Measurements from ENCODE around the gene DIAPH2.
A peak's percentile ranks its signal among the peaks of the same experiment; 100 is the strongest.
"Not testable (repeated sequence)": the region's sequence is repeated elsewhere in the genome, so short reads cannot be mapped to it uniquely, and the experiment has no call there.

DIAPH2 gene

GRCh38 chrX:97401154-97401553 is 716.5 kb downstream of the DIAPH2 start:
- FAIRE-seq = no peak

GRCh38 chrX:97401586-97402136 is 717.0 kb downstream of the DIAPH2 start:
- FAIRE-seq = no peak

DNA sequence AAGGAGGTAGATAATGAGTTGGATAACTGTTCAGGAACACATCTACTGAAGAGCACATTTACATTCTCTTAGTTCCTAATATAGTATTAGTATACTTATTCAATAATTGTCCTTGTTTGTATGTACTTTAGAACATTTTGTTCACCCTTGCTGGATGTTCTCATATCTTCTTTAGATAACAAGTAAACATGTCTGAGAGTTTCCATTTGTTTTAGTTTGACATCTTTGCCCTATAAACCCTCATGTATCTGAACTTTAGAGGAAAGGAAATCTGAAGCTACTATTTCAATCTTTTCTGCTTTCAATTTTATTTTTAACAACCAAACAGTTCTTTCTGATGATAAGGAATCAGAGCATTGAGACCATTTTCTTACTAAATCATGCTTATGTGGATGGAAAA is 717.7 kb downstream of the DIAPH2 start:
- FAIRE-seq = no peak

- no peak for FAIRE-seq
These were observed 718.3 kb downstream of the DIAPH2 start for GRCh38 chrX:97402903-97403302.

DNA sequence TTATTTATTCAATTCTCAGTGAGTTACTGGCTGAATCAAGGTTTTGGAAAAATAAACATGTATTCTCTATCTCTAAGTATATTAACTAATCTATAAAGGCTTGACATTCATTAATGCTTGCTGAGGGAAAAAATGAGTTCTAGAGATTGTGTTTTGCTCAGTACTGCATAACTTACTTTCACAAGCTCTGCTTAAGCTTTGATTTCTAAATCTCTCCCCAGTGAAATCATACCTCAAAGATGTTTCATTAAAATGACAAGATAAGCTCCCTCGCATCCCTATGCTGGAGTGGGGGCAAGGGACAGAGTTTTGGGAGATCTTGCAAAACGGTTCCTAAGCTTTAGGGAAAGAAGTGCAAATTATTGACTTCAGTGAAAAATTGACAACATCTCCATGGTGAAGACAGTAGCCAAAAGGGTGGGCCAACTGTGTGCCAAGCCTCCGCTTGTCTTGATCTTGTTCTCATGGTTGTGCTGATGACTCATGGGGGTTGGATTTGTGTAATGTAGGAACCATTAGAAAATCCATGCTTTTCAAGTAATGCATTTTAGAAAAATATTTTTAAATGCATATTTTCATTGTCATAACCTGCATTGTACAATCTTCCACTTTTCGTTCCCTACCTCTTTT is 720.5 kb downstream of the DIAPH2 start:
- FAIRE-seq = no peak

DNA sequence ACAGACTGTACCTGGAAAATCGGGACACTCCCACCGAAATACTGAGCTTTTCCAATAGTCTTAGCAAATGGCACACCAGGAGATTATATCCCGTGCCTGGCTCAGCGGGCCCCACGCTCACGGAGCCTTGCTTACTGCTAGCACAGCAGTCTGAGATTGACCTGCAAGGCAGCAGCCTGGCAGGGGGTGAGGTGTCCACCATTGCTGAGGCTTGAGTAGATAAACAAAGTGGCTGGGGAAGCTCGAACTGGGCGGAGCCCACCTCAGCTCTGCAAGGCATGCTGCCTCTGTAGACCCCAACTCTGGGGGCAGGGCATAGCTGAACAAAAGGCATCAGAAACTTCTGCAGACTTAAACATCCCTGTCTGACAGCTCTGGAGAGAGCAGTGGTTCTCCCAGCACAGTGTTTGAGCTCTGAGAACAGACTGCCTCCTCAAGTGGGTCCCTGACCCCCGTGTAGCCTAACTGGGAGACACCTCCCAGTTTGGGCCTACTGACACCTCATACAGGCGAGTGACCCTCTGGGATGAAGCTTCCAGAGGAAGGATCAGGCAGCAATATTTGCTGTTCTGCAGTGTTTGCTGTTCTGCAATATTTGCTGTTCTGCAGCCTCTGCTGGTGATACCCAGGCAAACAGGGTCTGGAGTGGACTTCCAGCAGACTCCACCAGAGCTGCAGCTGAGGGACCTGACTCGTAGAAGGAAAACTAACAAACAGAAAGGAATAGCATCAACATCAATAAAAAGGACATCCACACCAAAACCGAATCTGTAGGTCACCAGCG is 725.2 kb downstream of the DIAPH2 start:
- FAIRE-seq = not testable (repeated sequence)

DNA sequence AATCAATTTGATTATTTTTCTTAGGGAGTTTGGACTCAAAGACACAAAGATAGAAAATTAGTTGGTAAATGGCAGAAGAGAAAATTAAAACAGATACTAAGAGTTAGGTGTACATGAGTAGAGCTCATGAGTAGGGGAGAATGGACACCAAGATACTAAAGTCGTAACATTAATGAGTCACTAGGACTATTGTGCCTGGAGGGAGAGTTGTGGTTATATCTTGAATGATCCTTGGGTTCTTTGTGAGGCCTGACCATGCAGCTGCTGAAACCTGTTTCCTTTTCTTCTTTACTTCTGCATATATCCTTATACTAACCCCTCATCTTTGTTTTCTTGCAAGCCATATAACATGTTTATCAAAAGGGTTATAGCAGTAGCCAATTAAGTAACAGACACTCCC is 731.8 kb downstream of the DIAPH2 start:
- no peak for FAIRE-seq

DNA sequence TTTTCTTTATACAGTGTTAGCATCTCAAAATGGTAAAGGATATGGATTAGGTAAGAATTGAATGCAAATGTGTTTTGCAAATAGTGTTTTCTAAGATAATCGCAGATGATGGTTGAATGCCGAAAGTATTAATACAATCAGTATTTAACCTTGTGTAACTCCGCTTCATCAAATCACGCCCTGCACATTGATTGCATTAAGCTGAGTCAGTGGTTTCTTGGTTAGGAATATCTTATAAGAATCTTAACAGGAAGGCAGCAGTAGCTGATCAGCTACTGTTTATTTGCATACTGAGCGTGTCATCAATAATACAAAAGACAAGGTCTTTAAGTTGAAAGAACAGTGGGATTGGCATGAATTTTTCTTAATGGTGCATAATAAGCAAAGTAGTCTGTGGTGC is 744.5 kb downstream of the DIAPH2 start:
- no peak for FAIRE-seq

GRCh38 chrX:97431281-97431680 is 746.6 kb downstream of the DIAPH2 start:
- FAIRE-seq = no peak

DNA sequence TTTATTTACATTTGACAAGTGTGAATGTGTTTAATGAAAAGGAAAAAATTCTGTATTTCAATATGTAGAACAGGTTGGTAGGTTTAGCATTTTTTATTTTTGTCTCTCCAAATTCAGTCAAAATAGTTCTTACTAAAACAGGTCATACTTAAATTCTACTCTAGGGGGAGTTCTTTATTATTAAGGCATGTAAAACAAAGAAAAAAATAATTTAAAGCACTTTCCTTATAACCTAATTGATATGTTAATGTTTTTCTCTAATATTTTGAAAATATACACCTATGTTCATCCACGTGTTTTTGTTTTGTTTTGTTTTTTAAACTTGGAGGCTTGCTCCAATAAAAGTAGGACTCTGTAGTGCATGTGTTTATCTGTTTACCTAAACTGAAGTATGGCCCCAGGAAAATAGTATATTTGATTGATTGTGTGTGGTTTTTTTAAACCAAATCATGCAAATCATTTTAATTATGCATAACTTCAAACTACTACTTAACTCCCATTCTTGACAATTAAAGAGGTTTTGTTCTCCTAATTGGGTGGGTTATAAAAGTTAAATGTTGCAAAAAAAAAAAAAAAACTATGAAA is 761.7 kb downstream of the DIAPH2 start:
- FAIRE-seq = peak; percentile 79

GRCh38 chrX:97447306-97447705 is 762.7 kb downstream of the DIAPH2 start:
- FAIRE-seq = no peak

DNA sequence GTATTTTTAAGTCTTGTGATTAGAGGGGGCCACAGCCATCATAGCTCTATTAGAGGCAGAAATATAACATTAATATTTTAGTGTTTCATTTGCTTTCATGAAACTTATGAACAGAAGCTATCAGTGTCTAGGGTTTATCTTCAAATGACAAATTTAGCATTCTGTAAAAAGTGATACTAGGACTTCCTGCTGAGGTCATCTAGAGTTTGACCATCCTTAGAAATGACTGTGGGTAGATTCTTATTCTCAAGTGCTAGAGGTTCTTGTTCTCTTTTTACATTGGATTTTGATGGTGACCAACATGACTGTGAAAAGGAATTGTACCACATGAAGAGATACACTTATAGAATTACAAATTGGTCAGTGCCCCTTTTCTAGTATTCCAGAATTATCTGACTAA is 767.6 kb downstream of the DIAPH2 start:
- no peak for FAIRE-seq

- FAIRE-seq = no peak
These were observed 777.1 kb downstream of the DIAPH2 start for GRCh38 chrX:97461763-97462162.

- no peak for FAIRE-seq
These were observed 786.4 kb downstream of the DIAPH2 start for GRCh38 chrX:97471071-97471470.

GRCh38 chrX:97474933-97475332 is 790.3 kb downstream of the DIAPH2 start:
- FAIRE-seq = no peak

GRCh38 chrX:97479106-97479890 is 794.7 kb downstream of the DIAPH2 start:
- no peak for FAIRE-seq

DNA sequence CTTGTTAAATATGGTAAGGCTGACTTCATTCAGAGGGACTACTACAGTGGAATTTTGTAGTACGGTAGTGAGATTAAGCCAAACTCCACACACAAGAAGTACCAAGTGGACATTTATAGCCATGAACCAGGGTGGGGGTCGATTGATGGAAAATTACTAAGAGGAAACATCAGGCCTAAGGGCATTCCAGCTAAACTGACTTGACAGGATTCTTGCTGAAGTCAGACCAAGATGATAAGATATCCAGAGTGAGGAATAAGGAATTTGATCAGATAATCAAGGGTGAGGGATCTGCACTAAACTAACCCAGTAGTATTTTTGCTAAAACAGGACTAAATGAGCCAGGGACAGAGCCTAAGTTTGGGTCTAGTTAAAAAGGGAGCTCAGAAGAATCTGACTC is 796.6 kb downstream of the DIAPH2 start:
- no peak for FAIRE-seq

DNA sequence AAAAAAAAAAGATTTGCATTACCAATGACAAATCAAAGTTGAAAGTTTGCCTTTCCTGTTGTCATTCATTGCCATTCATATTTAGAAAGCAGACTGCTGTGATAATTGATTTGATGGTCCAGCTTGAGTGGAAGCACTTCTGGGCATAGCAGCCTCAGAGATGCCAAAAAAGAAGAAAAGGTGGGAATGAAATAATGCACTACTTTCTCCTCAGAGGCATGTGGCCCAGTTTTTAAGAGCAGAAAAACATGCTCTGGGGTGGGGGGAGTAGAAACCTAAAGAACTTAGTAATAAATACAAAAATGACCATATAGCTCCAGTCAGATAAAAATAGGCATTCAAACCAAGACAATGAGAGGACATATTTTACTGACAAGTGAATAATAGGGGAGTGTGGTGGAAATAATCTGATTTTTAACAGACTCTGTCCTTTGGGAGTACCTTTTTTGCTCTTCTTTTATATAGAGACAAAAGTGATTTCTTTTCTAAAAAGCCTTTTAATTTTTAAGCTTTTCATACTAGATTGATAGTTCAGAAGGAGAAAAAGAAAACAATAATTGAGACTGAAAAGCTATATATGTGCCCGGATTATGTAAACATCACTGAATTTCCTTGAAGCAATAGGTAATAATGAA is 798.1 kb downstream of the DIAPH2 start:
- FAIRE-seq = no peak

DNA sequence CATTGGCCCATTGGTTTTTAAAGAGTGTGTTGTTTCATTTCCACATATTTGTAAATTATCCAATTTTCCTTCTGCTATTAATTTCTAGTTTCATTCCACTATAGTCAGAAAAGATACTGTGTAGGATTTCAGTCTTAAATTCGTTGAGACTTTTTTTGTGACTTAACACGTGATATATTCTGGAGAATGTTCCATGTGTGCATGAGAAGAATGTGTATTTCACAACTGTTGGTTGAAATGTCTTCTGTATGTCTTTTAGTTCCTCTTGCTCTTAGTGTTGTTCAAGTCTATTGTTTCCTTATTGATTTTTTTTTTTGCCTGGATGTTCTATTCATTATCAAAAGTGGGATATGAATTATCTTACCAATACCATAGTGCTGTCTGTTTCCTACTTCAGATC is 806.0 kb downstream of the DIAPH2 start:
- no peak for FAIRE-seq

DNA sequence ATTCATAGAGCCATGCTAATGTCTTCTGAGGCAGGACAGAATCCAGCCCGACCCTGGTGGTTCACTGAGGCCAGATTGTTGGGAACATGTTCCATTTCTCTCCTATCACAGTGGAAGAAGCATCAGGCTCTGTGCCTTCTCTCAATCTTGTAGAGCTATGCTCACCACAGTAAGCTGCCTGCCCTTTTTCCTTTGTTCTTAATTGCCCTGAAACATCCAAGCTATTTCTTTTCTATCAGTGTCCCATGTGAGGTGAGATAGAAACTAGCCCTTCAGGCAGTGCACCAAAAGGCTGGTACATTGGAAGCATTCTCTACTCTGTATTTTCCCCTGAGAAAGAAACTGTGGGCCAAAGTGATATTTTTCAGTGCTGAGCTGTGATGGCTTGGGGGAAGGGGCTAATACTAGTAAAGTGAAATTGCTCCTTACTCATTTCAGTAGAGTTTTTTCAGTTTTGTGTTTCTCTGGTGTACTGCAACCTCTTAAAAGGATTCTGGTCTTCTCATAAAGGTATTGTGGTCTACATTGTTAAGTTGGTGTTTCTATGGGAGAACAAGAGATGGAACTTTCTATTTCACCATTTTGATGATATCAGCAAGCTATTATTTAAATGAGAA is 810.2 kb downstream of the DIAPH2 start:
- no peak for FAIRE-seq

DNA sequence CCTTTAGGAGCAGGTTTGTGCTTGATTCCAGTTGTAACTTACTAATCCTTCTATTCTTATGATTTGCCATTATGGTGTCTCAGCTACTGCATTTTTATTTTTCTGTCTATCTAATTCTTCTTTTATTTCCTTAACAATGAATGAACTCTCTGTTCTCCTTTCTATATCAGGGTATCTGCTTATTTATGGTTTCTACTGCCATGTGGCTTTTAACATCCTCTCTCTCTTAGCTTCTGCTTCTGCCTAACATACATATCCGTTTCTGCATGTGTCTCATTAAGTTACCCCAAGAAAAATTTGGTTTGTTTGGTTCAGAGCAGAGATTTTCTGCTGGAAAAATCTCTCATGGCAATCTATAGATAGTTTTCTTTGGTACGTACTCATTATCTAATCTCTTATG is 813.5 kb downstream of the DIAPH2 start:
- FAIRE-seq = no peak

DNA sequence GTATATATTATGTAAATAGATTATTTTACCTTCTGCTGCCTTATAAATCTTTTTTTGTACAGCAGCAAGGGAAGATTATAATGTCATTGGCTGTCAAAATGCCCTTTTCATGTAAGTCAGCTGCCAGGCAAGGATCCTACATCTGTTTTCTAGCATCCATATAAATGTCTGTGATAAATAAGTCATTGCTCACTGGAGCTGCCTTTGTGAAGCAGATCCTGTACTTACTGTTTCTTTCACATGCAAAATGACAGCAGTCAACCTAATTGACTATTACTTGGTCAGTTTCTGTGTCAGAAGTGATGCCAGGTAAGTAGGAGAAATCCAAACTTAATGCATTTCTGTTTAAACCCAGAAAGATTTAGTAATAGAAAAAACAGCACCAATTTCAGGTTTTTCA is 819.8 kb downstream of the DIAPH2 start:
- FAIRE-seq = no peak

Measured in endometrium (tissue), 2 donors.